H9 (cell line): Measurements from ENCODE around the gene GRHL3. TPM values are rescaled to one million over a fixed set of nuclear protein-coding genes. Genes with fewer than 3 reads are reported as not detected.

Experiments
- DNase-seq: peaks from one replicate; pipeline ENCODE4 v3.0.0-alpha.2; 2017
- H2AFZ ChIP-seq: one replicate; pipeline ENCODE4 v1.6.1; 2013; ENCODE audit warnings: mild to moderate bottlenecking, low read length, control low read depth, moderate library complexity
- H2AK5ac ChIP-seq: 2 replicates; pipeline ENCODE4 v1.6.1; 2013; ENCODE audit warnings: low read length, control low read depth, mixed read lengths; ENCODE audit not compliant: insufficient read length
- H2BK120ac ChIP-seq: one replicate; pipeline ENCODE4 v1.6.1; 2013; ENCODE audit warnings: low read depth, mild to moderate bottlenecking, low read length, control low read depth, inconsistent platforms; ENCODE audit not compliant: poor library complexity, severe bottlenecking
- H2BK12ac ChIP-seq: 2 replicates; pipeline ENCODE4 v1.6.1; 2013; ENCODE audit warnings: low read length, control low read depth, mixed read lengths, low read depth; ENCODE audit not compliant: insufficient read length
- H2BK15ac ChIP-seq: 2 replicates; pipeline ENCODE4 v1.6.1; 2013; ENCODE audit warnings: low read depth, low read length, control low read depth
- H2BK20ac ChIP-seq: one replicate; pipeline ENCODE4 v1.6.1; 2013; ENCODE audit warnings: low read depth, mild to moderate bottlenecking, low read length, control low read depth, inconsistent platforms; ENCODE audit not compliant: poor library complexity, severe bottlenecking
- H2BK5ac ChIP-seq: 2 replicates; pipeline ENCODE4 v1.6.1; 2013; ENCODE audit warnings: low read length, control low read depth, mixed read lengths; ENCODE audit not compliant: insufficient read length
- H3K14ac ChIP-seq: 2 replicates; pipeline ENCODE4 v1.6.1; 2013; ENCODE audit warnings: low read length, control low read depth; ENCODE audit not compliant: insufficient read depth
- H3K18ac ChIP-seq: 2 replicates; pipeline ENCODE4 v1.6.1; 2013; ENCODE audit warnings: low read depth, mild to moderate bottlenecking, mixed read lengths, low read length, control low read depth; ENCODE audit not compliant: insufficient read length
- H3K23ac ChIP-seq: 2 replicates; pipeline ENCODE4 v1.6.1; 2013; ENCODE audit warnings: low read length, control low read depth, mixed read lengths, low read depth; ENCODE audit not compliant: insufficient read length
- H3K23me2 ChIP-seq: 2 replicates; pipeline ENCODE4 v1.6.1; 2013; ENCODE audit warnings: low read depth, mild to moderate bottlenecking, mixed read lengths, low read length, control low read depth; ENCODE audit not compliant: insufficient read length, poor library complexity, severe bottlenecking
- H3K27ac ChIP-seq: 2 replicates; pipeline ENCODE4 v1.5.1; 2013; ENCODE audit warnings: low read length, control low read depth, mixed read lengths, low read depth; ENCODE audit not compliant: insufficient read length
- H3K27me3 ChIP-seq: 2 replicates; pipeline ENCODE4 v1.6.1; 2013; ENCODE audit warnings: low read length, control low read depth, inconsistent platforms; ENCODE audit not compliant: insufficient read depth
- H3K4ac ChIP-seq: 2 replicates; pipeline ENCODE4 v1.6.1; 2013; ENCODE audit warnings: low read depth, mild to moderate bottlenecking, control low read depth, inconsistent platforms, low read length, moderate library complexity
- H3K4me1 ChIP-seq: 2 replicates; pipeline ENCODE4 v1.6.1; 2013; ENCODE audit warnings: low read length, control low read depth, inconsistent platforms; ENCODE audit not compliant: insufficient read depth
- H3K4me2 ChIP-seq: 2 replicates; pipeline ENCODE4 v1.6.1; 2013; ENCODE audit warnings: low read length, control low read depth, mixed read lengths; ENCODE audit not compliant: insufficient read length, insufficient read depth
- H3K56ac ChIP-seq: 2 replicates; pipeline ENCODE4 v1.6.1; 2013; ENCODE audit warnings: low read depth, mild to moderate bottlenecking, mixed read lengths, low read length, control low read depth; ENCODE audit not compliant: insufficient read length
- H3K79me1 ChIP-seq: 2 replicates; pipeline ENCODE4 v1.6.1; 2013; ENCODE audit warnings: low read depth, mild to moderate bottlenecking, moderate library complexity, low read length, control low read depth, inconsistent platforms; ENCODE audit not compliant: insufficient read depth, poor library complexity, severe bottlenecking
- H3K79me2 ChIP-seq: 2 replicates; pipeline ENCODE4 v1.6.1; 2013; ENCODE audit warnings: low read length, control low read depth, inconsistent platforms; ENCODE audit not compliant: insufficient read depth
- H3K9ac ChIP-seq: 2 replicates; pipeline ENCODE4 v1.6.1; 2013; ENCODE audit warnings: low read length, control low read depth, mixed read lengths; ENCODE audit not compliant: insufficient read length; ENCODE audit errors: extremely low read depth
- H3K9me3 ChIP-seq: one replicate; pipeline ENCODE4 v1.6.1; 2013; ENCODE audit warnings: low read depth, low read length, inconsistent platforms; ENCODE audit not compliant: control insufficient read depth
- H3T11ph ChIP-seq: one replicate; pipeline ENCODE4 v1.6.1; 2013; ENCODE audit warnings: mild to moderate bottlenecking, low read length, control low read depth, inconsistent platforms
- H4K20me1 ChIP-seq: one replicate; pipeline ENCODE4 v1.6.1; 2013; ENCODE audit not compliant: control insufficient read depth, insufficient read length, insufficient read depth
- H4K5ac ChIP-seq: 2 replicates; pipeline ENCODE4 v1.6.1; 2013; ENCODE audit warnings: low read depth, mild to moderate bottlenecking, mixed read lengths, low read length, control low read depth; ENCODE audit not compliant: insufficient read length
- H4K8ac ChIP-seq: replicated peaks from 2 replicates; pipeline ENCODE4 v1.6.1; 2013; ENCODE audit warnings: low read length, control low read depth, mixed read lengths, low read depth; ENCODE audit not compliant: insufficient read length
- H4K91ac ChIP-seq: 2 replicates; pipeline ENCODE4 v1.6.1; 2013; ENCODE audit warnings: low read depth, mild to moderate bottlenecking, moderate library complexity, mixed read lengths, low read length, control low read depth; ENCODE audit not compliant: insufficient read length
- H3K27ac Mint-ChIP-seq, 3 experiments: 2 replicates in 2 of 3; 3 replicates in 1 of 3; pipeline ENCODE4 v1.8.0; 2020 to 2021; ENCODE audit warnings: mixed read lengths in 3 of 3, mild to moderate bottlenecking in 1 of 3, moderate library complexity in 1 of 3
- H3K27me3 Mint-ChIP-seq: 2 replicates; pipeline ENCODE4 v1.8.0; 2021; ENCODE audit warnings: low read depth, mild to moderate bottlenecking, moderate library complexity, mixed read lengths
- H3K36me3 Mint-ChIP-seq, 3 experiments: 2 replicates in 2 of 3; 3 replicates in 1 of 3; pipeline ENCODE4 v1.8.0; 2020 to 2021; ENCODE audit warnings: low read depth in 3 of 3, mixed read lengths in 3 of 3; ENCODE audit not compliant: insufficient read depth in 1 of 3
- H3K4me1 Mint-ChIP-seq, 2 experiments: 2 replicates each; pipeline ENCODE4 v1.8.0; 2020; ENCODE audit warnings: mixed read lengths in 2 of 2
- H3K4me3 Mint-ChIP-seq, 2 experiments: 2 replicates in 1 of 2; 3 replicates in 1 of 2; pipeline ENCODE4 v1.8.0; 2020 to 2021; ENCODE audit warnings: mild to moderate bottlenecking in 2 of 2, mixed read lengths in 2 of 2, moderate library complexity in 1 of 2
- H3K9me3 Mint-ChIP-seq, 2 experiments: 2 replicates in 1 of 2; 3 replicates in 1 of 2; pipeline ENCODE4 v1.8.0; 2020; ENCODE audit warnings: mild to moderate bottlenecking in 2 of 2, mixed read lengths in 2 of 2, moderate library complexity in 1 of 2
- WGBS: extraction: QIAGEN DNeasy Blood & Tissue Kit; methylation state at CpG from one replicate; pipeline ENCODE4 v1.1.7; 2013; ENCODE audit warnings: missing lambda C conversion rate, low lambda C conversion rate, mixed read lengths; ENCODE audit not compliant: insufficient read length; ENCODE audit errors: extremely low coverage; 5-methylcytosine and 5-hydroxymethylcytosine counted together
- total RNA-seq: library from RNA; stranded (reverse); gene quantifications from 2 replicates; pipeline ENCODE4 v1.2.1, GENCODE V29; 2021
- TF ChIP-seq, protein P1 (sequence below): fragments of 200-600 bp; sonication (generic); conservative IDR thresholded peaks from 3 replicates; pipeline ENCODE4 v1.8.0; 2021; ENCODE audit warnings: antibody characterized with exemption, mild to moderate bottlenecking

GRHL3 gene
- total RNA-seq, 1 experiment from 2014 or later, result 3.5 TPM

DNA sequence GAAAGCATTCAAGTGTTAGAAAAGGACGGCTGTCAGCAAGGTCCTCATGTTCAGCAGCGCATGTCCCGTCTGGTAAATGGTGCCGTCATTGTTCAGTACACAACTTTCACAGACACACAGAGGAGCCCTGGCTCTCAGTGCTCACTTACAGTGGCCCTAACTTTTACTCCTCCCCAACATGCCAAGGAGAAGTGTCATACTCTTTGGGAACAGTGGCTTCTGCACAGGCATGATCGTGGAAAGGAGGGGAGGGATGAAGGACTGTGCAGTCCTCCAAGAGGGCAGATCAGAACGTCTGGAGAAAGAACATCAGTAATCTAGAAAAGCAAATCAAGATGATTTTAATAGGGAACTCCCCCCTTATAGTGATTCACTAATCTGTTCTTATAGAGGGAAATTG, 3.8 kb upstream of the GRHL3 start:
- Histone ChIP-seq H2BK120ac (no peak overlapping the region), H4K8ac (no peak overlapping the region), H3T11ph (no peak overlapping the region), H2BK12ac (no peak overlapping the region), H3K79me2 (no peaks in the 10 kb centered on the region), H3K27ac (no peak overlapping the region), H2BK15ac (no peak overlapping the region), H3K23ac (no peak overlapping the region), H3K9me3 (no peaks in the 10 kb centered on the region), H2AFZ (no peak overlapping the region), H3K23me2 (peaks cover 7% of the 10 kb centered on the region), H2BK5ac (no peak overlapping the region), H4K20me1 (no peaks in the 10 kb centered on the region), H3K14ac (no peak overlapping the region), H3K4ac (no peak overlapping the region), H3K9ac (no peak overlapping the region), H3K27me3 (no peaks in the 10 kb centered on the region; the same call in 1 of the 2 replicates), H2AK5ac (no peak overlapping the region), H3K79me1 (no peaks in the 10 kb centered on the region), H4K5ac (no peak overlapping the region), H3K4me1 (no peaks in the 10 kb centered on the region), H4K91ac (no peak overlapping the region), H3K56ac (no peak overlapping the region), H2BK20ac (no peak overlapping the region), H3K18ac (no peak overlapping the region), H3K4me2 (no peak overlapping the region)
- H3K9me3 Mint-ChIP-seq, result no peaks in the 10 kb centered on the region; a peak in 1 of 5 replicates
- peaks cover 42 to 56% of the 10 kb centered on the region in 2 experiments for H3K4me1 Mint-ChIP-seq
- no peaks in the 10 kb centered on the region for H3K36me3 Mint-ChIP-seq
- WGBS, result no CpG with 5 or more reads among the region's 6 CpGs
- H3K4me3 Mint-ChIP-seq, result no peak overlapping the region; a peak in 1 of 5 replicates
- H3K27me3 Mint-ChIP-seq, result peaks cover 12% of the 10 kb centered on the region
- TF ChIP-seq, protein P1, sequence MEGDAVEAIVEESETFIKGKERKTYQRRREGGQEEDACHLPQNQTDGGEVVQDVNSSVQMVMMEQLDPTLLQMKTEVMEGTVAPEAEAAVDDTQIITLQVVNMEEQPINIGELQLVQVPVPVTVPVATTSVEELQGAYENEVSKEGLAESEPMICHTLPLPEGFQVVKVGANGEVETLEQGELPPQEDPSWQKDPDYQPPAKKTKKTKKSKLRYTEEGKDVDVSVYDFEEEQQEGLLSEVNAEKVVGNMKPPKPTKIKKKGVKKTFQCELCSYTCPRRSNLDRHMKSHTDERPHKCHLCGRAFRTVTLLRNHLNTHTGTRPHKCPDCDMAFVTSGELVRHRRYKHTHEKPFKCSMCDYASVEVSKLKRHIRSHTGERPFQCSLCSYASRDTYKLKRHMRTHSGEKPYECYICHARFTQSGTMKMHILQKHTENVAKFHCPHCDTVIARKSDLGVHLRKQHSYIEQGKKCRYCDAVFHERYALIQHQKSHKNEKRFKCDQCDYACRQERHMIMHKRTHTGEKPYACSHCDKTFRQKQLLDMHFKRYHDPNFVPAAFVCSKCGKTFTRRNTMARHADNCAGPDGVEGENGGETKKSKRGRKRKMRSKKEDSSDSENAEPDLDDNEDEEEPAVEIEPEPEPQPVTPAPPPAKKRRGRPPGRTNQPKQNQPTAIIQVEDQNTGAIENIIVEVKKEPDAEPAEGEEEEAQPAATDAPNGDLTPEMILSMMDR, result no peak
- no peak overlapping the region for H3K27ac Mint-ChIP-seq
- no peak for DNase-seq
